Ascending aorta (tissue), 2 donors: ENCODE data around the gene CRTC3. TPM values are rescaled to one million over a fixed set of nuclear protein-coding genes. Genes with fewer than 3 reads are reported as not detected.

Experiments
- DNase-seq, 2 donors: peaks; one replicate each; pipeline ENCODE4 v3.0.0-alpha.2; 2019; ENCODE audit warnings: low spot score in 2 of 2
- H3K27ac ChIP-seq, 2 donors: fragments of 200-600 bp; sonication (generic); one replicate each; pipeline ENCODE4 v1.5.1; 2016 to 2017; ENCODE audit warnings: mild to moderate bottlenecking in 1 of 2
- H3K27me3 ChIP-seq: fragments of 200-600 bp; sonication (generic); one replicate; pipeline ENCODE4 v1.5.1; 2017
- H3K36me3 ChIP-seq, 2 donors: fragments of 200-600 bp; sonication (generic); one replicate each; pipeline ENCODE4 v1.5.1; 2016
- H3K4me1 ChIP-seq, 2 donors: fragments of 200-600 bp; sonication (generic); one replicate each; pipeline ENCODE4 v1.5.1; 2016 to 2017; ENCODE audit warnings: mild to moderate bottlenecking in 1 of 2
- H3K4me3 ChIP-seq, 2 donors: fragments of 200-600 bp; sonication (generic); one replicate each; pipeline ENCODE4 v1.5.1; 2016 to 2017; ENCODE audit warnings: mild to moderate bottlenecking in 1 of 2
- H3K9me3 ChIP-seq, 2 donors: fragments of 200-600 bp; sonication (generic); one replicate each; pipeline ENCODE4 v1.5.1; 2016
- intact Hi-C: fragments of 100-400 bp; cut with DNase I; formaldehyde crosslinking; loops from one replicate; pipeline ENCODE4 v1.15.1; 2023
- total RNA-seq: library from RNA; depleted of rRNA; stranded (reverse); fragments of >200 nt; gene quantifications from one replicate; pipeline ENCODE4 v1.1.0, GENCODE V29; 2016
- TF ChIP-seq, protein P1 (sequence below), 3 experiments: fragments of 200-600 bp in 2 of 3; fragments of 450-650 bp in 1 of 3; sonication (generic) in 2 of 3; IDR thresholded peaks; one replicate each; pipeline ENCODE4 v1.5.1; 2016 to 2019; ENCODE audit warnings: antibody characterized with exemption in 3 of 3, mild to moderate bottlenecking in 1 of 3, moderate library complexity in 1 of 3

CRTC3 gene
- total RNA-seq, 1 donor from 2014 or later: 35.5 TPM

DNA sequence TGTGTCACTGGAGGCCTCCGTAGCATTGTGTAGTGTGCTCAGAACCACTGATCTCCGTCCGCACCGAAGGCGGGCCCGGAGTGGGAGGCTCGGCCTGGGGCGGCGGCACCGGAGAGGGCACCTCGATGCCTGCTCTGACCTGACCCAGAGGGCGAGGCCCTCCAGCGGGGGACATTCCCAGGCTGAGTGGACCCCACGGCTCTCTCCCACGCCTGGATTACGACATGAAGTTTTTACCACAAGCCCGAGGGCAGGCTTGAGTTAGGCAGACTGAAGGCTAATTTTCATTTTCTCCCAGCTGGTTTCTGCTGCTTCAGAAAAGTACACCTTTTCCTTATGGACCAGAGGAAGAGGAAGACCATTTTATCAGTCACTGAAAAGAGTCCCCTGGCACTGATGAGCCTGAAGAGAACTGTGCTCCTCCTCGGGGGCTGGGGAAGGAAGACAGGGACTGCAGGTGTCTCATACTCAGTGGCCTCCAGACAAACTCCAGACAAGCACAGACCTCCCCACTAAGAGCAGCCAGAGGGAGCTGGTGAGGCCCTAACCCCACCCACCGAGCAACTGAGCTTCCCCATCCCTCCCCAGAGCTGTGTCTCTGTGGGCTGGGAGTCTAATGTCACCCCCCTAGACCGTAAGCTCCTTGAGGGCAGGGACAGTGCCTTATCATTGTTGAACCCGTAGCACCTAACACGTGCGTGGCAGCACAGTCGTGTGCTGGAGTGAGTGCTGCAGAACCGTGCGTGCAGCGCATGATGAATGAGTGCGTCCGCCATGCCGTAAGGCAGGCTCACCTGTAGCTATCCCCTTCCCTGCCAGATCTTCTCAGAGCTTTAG, 113.0 kb downstream of the CRTC3 start:
- Histone ChIP-seq H3K27me3 (no peaks in the 10 kb centered on the region), H3K4me3 (no peak overlapping the region), H3K9me3 (no peaks in the 10 kb centered on the region), H3K36me3 (peaks cover 51 to 62% of the 10 kb centered on the region in 2 donors), H3K27ac (no peak overlapping the region), H3K4me1 (no peaks in the 10 kb centered on the region)
- DNase-seq: no peak
- intact Hi-C loops: no loop called here
- TF ChIP-seq, protein P1, sequence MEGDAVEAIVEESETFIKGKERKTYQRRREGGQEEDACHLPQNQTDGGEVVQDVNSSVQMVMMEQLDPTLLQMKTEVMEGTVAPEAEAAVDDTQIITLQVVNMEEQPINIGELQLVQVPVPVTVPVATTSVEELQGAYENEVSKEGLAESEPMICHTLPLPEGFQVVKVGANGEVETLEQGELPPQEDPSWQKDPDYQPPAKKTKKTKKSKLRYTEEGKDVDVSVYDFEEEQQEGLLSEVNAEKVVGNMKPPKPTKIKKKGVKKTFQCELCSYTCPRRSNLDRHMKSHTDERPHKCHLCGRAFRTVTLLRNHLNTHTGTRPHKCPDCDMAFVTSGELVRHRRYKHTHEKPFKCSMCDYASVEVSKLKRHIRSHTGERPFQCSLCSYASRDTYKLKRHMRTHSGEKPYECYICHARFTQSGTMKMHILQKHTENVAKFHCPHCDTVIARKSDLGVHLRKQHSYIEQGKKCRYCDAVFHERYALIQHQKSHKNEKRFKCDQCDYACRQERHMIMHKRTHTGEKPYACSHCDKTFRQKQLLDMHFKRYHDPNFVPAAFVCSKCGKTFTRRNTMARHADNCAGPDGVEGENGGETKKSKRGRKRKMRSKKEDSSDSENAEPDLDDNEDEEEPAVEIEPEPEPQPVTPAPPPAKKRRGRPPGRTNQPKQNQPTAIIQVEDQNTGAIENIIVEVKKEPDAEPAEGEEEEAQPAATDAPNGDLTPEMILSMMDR (IDR thresholded peaks at IDR 0.05): no peak

DNA sequence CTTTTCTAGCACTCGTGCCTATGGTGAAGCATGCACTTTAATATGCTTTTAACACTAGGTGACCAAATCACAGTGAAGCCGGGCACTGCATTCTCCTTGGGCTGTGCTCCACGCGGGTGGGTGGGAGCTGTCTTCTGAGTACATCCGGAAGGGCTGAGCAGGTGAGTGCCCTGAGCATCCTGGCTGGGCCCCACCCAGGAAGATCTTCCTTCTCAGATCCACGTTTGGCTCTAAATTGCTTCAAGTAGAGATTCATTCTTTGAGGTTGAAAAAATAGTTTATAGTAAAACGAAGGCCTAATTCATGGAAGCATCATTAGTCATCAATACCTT, 113.5 kb downstream of the CRTC3 start:
- Histone ChIP-seq H3K4me1 (peaks cover 0 to 5% of the 10 kb centered on the region in 2 donors), H3K36me3 (peaks cover 49 to 56% of the 10 kb centered on the region in 2 donors), H3K9me3 (no peaks in the 10 kb centered on the region), H3K4me3 (no peak overlapping the region), H3K27me3 (no peaks in the 10 kb centered on the region), H3K27ac (no peak overlapping the region)
- intact Hi-C loops: no loop called here
- TF ChIP-seq, protein P1 (IDR thresholded peaks at IDR 0.05): no peak
- DNase-seq: no peak

DNA sequence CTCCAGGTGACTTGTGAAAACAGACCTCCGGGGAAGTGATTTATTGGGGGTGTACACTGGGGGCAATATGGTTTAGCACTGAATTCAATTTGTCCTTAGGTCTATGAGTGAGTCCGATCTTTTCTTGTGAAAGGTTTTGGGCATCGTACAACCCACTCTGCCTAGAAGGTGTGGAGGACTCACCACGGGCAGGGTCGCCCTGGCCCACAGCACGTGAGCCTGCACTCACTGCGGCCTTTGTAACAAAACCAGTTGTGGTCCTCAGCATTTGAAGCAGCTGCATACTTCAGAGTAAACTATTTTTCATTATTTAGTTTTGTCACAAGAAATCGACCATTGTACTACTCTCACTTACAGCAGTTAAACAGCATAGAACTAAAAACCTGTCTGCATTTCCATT, 114.8 kb downstream of the CRTC3 start:
- no peaks in the 10 kb centered on the region for H3K9me3 ChIP-seq
- TF ChIP-seq, protein P1 (IDR thresholded peaks at IDR 0.05): no peak
- H3K4me3 ChIP-seq: no peak overlapping the region
- H3K4me1 ChIP-seq: peaks cover 0 to 14% of the 10 kb centered on the region in 2 donors
- H3K27ac ChIP-seq: no peak overlapping the region
- H3K27me3 ChIP-seq: no peaks in the 10 kb centered on the region
- peaks cover 40 to 44% of the 10 kb centered on the region in 2 donors for H3K36me3 ChIP-seq
- no peak for DNase-seq
- intact Hi-C loops: no loop called here

DNA sequence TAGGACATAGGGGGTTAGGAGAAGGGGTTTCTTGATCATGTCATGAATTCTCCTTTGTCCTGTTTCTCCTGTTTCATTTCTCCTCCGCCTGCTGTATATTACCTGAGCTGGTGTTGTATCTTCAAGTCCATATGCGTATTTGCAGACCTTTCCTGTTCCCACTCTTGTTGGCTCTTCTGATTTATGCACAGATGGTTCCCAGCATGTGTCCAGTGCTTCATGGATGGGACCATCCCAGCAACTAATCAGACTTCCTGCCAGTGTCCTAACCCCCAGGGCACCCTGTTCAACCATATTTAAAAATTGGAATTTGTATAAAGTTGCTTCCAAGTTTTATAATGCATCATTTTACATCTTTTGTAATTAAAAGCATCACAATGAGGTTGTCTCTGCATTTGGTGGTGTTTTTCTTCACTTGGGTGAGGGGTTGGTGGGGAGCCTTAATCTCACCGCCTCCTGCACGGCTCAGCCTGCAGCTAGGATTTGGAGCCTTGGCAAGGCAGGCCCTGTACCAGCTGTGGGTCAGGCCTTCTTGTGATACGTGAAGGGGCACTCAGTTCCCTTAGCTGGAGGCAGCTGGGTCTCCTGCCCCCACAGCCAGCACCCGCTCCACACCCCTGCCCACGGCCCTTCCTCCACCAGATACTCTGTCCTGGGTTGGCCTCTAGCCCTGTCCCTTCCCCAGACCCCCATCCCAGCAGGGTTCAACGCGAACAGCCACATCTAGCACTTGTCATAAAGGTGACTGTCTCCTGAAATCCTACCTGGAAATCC, 115.4 kb downstream of the CRTC3 start:
- peak overlapping the region in 1 of 2 donors; percentile 32 for H3K27ac ChIP-seq
- no peaks in the 10 kb centered on the region for H3K9me3 ChIP-seq
- TF ChIP-seq, protein P1 (IDR thresholded peaks at IDR 0.05): no peak
- H3K4me1 ChIP-seq: peaks cover 0 to 15% of the 10 kb centered on the region in 2 donors
- H3K27me3 ChIP-seq: no peaks in the 10 kb centered on the region
- peaks cover 38% of the 10 kb centered on the region in 2 donors for H3K36me3 ChIP-seq
- DNase-seq: no peak
- no peak overlapping the region for H3K4me3 ChIP-seq
- intact Hi-C loops: no loop called here

DNA sequence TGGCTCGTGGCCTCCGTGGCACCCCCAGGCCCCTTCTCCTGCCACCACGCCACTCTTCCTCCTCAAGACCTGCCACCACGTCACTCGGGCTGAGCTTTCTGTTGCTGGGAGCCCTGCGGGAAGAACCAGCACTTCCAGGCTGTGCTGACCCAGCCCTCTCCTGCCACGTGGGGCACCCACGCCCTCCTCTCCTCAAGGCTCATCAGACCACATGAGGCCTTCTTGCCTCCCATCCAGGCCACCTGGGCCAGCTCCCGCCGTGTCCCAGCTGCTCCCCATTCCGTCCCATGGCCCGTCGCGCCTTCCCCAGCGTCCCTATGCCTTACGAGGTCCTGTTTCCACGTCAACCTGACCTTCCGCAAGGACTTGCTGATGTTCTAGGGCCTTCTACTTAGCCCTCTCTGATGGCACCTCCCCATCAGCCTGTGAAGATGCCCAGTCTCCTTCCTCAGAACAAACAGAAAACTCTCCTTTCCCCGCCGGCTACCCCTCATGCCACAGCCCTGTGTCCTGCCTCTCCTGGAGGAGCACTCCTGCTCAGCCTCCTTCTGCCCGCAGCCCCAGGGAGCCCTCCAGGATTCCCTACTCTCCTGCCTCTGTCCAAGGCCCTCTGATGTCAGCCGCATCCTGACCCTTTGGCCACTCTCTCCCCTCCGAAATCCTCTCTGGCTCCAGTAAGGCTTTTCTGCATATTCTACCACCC, 116.3 kb downstream of the CRTC3 start:
- H3K27me3 ChIP-seq: no peaks in the 10 kb centered on the region
- TF ChIP-seq, protein P1 (IDR thresholded peaks at IDR 0.05): no peak
- H3K36me3 ChIP-seq: peaks cover 30% of the 10 kb centered on the region in 2 donors
- no peaks in the 10 kb centered on the region for H3K9me3 ChIP-seq
- no peak overlapping the region for H3K4me3 ChIP-seq
- peak overlapping the region; percentile 24 to 32 for H3K27ac ChIP-seq
- no peak for DNase-seq
- intact Hi-C loops: no loop called here
- peaks cover 0 to 15% of the 10 kb centered on the region in 2 donors for H3K4me1 ChIP-seq
